ENCODE results near the gene TPPP.

- TF ChIP-seq, protein P1, sequence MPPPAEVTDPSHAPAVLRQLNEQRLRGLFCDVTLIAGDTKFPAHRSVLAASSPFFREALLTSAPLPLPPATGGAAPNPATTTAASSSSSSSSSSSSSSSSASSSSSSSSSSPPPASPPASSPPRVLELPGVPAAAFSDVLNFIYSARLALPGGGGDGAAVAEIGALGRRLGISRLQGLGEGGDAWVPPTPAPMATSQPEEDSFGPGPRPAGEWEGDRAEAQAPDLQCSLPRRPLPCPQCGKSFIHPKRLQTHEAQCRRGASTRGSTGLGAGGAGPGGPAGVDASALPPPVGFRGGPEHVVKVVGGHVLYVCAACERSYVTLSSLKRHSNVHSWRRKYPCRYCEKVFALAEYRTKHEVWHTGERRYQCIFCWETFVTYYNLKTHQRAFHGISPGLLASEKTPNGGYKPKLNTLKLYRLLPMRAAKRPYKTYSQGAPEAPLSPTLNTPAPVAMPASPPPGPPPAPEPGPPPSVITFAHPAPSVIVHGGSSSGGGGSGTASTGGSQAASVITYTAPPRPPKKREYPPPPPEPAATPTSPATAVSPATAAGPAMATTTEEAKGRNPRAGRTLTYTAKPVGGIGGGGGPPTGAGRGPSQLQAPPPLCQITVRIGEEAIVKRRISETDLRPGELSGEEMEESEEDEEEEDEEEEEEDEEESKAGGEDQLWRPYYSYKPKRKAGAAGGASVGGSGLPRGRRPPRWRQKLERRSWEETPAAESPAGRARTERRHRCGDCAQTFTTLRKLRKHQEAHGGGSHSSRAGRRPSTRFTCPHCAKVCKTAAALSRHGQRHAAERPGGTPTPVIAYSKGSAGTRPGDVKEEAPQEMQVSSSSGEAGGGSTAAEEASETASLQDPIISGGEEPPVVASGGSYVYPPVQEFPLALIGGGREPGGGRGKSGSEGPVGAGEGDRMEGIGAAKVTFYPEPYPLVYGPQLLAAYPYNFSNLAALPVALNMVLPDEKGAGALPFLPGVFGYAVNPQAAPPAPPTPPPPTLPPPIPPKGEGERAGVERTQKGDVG (CRISPR knock-in tag; IDR thresholded peaks at IDR 0.05; ENCODE audit: borderline replicate concordance): no peak
- no peak for TF ChIP-seq HDAC6 (IDR thresholded peaks at IDR 0.05; ENCODE audit: low read depth, low read length)
- TF ChIP-seq ZNF550 (CRISPR knock-in tag; IDR thresholded peaks at IDR 0.05; ENCODE audit: borderline replicate concordance): no peak
These were observed 59.6 kb downstream of the TPPP start for GRCh38 chr5:633501-633955.

Measured in HepG2 (cell line).